ENCODE measurements around the gene PPP4R4.

Gene PPP4R4

GRCh38 chr14:94173885-94174603, at the start of gene PPP4R4:
Gene PPP4R4 (plus strand): TSS chr14:94174322. CDS start chr14:94174466, 144 bp downstream.
- no peak for FAIRE-seq

GRCh38 chr14:94124582-94125377, 49.3 kb upstream of the PPP4R4 start:
- FAIRE-seq, result no peak

- no peak for FAIRE-seq
Observed at GRCh38 chr14:94125659-94126418, 48.3 kb upstream of the PPP4R4 start.

GRCh38 chr14:94126419-94126677, 47.8 kb upstream of the PPP4R4 start:
- no peak for FAIRE-seq

GRCh38 chr14:94126800-94127199, 47.3 kb upstream of the PPP4R4 start:
- no peak for FAIRE-seq

- no peak for FAIRE-seq
Observed at GRCh38 chr14:94127330-94127729, 46.8 kb upstream of the PPP4R4 start.

- FAIRE-seq, result no peak
Observed at GRCh38 chr14:94128216-94128839, 45.8 kb upstream of the PPP4R4 start.

- no peak for FAIRE-seq
Observed at GRCh38 chr14:94129111-94129757, 44.9 kb upstream of the PPP4R4 start, which contains the start of gene IFI27L2. Gene IFI27L2 (minus strand): TSS chr14:94129604. CDS start chr14:94129564, 40 bp downstream.

- peak; percentile 55 for FAIRE-seq
Observed at GRCh38 chr14:94129758-94130414, 44.2 kb upstream of the PPP4R4 start.

GRCh38 chr14:94132285-94132887, 41.7 kb upstream of the PPP4R4 start:
- FAIRE-seq, result peak; percentile 97

- no peak for FAIRE-seq
Observed at GRCh38 chr14:94135476-94135875, 38.6 kb upstream of the PPP4R4 start.

- FAIRE-seq, result no peak
Observed at GRCh38 chr14:94136575-94137331, 37.4 kb upstream of the PPP4R4 start.

GRCh38 chr14:94138251-94138650, 35.9 kb upstream of the PPP4R4 start:
- FAIRE-seq, result no peak

GRCh38 chr14:94139006-94139405, 35.1 kb upstream of the PPP4R4 start:
- FAIRE-seq, result no peak

- no peak for FAIRE-seq
Observed at GRCh38 chr14:94139421-94139820, 34.7 kb upstream of the PPP4R4 start.

GRCh38 chr14:94142247-94142646, 31.9 kb upstream of the PPP4R4 start:
- no peak for FAIRE-seq

GRCh38 chr14:94142836-94143235, 31.3 kb upstream of the PPP4R4 start:
- FAIRE-seq, result no peak

GRCh38 chr14:94143239-94143638, 30.9 kb upstream of the PPP4R4 start:
- FAIRE-seq, result no peak

GRCh38 chr14:94143711-94144110, 30.4 kb upstream of the PPP4R4 start:
- FAIRE-seq, result no peak

- no peak for FAIRE-seq
Observed at GRCh38 chr14:94144765-94145164, 29.4 kb upstream of the PPP4R4 start.

Data from islet of Langerhans (tissue), 1 donor.